ENCODE measurements around the gene AFDN.

The AFDN gene, protein sequence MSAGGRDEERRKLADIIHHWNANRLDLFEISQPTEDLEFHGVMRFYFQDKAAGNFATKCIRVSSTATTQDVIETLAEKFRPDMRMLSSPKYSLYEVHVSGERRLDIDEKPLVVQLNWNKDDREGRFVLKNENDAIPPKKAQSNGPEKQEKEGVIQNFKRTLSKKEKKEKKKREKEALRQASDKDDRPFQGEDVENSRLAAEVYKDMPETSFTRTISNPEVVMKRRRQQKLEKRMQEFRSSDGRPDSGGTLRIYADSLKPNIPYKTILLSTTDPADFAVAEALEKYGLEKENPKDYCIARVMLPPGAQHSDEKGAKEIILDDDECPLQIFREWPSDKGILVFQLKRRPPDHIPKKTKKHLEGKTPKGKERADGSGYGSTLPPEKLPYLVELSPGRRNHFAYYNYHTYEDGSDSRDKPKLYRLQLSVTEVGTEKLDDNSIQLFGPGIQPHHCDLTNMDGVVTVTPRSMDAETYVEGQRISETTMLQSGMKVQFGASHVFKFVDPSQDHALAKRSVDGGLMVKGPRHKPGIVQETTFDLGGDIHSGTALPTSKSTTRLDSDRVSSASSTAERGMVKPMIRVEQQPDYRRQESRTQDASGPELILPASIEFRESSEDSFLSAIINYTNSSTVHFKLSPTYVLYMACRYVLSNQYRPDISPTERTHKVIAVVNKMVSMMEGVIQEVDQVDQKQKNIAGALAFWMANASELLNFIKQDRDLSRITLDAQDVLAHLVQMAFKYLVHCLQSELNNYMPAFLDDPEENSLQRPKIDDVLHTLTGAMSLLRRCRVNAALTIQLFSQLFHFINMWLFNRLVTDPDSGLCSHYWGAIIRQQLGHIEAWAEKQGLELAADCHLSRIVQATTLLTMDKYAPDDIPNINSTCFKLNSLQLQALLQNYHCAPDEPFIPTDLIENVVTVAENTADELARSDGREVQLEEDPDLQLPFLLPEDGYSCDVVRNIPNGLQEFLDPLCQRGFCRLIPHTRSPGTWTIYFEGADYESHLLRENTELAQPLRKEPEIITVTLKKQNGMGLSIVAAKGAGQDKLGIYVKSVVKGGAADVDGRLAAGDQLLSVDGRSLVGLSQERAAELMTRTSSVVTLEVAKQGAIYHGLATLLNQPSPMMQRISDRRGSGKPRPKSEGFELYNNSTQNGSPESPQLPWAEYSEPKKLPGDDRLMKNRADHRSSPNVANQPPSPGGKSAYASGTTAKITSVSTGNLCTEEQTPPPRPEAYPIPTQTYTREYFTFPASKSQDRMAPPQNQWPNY (N-terminal part only)

DNA sequence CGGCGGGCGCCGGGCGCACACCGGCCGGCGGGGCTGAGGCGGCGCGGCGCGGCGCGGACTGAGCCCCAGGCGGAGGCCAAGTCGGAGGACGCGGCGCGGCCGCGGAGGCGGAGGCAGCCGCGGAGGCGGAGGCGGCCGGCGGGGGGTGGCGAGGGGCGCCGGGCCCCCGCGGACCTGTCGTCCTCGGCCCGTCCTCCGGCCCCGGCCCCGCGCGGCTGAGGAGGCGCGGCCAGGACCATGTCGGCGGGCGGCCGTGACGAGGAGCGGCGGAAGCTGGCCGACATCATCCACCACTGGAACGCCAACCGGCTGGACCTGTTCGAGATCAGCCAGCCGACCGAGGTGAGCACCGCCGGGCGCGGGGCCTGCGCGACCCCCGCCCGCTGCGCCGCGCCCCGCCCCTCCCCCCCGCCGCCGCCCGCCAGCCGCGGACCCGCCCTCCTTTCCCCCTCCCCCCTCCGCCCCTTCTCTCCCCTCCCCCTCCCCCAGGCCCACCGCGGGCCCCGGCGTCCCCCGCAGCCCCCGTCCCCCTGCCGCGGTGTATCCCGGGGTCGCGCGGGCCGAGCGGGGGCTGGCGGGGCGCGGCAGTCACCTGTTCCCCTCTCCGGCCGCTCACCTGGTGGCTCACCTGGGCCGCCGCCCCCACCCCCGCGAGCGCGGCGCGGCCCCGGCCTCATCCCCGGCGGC, at the start of gene AFDN:
TSS of gene AFDN (plus strand) at position 16 of the 687 bp plus-strand sequence. CDS start at position 238, 222 bp downstream.
- DNase-seq (peak; percentile 18), ATAC-seq (no peak)
- Mint-ChIP-seq H3K9me3 (no peaks in the 10 kb centered on the region), H3K36me3 (ENCODE audit: low read depth) (peaks cover 2% of the 10 kb centered on the region), H3K4me1 (peaks cover 29% of the 10 kb centered on the region), H3K27ac (peak within 1 kb of the TSS; percentile 39), H3K4me3 (peak within 1 kb of the TSS; percentile 78), H3K27me3 (peaks cover 72% of the 10 kb centered on the region)

DNA sequence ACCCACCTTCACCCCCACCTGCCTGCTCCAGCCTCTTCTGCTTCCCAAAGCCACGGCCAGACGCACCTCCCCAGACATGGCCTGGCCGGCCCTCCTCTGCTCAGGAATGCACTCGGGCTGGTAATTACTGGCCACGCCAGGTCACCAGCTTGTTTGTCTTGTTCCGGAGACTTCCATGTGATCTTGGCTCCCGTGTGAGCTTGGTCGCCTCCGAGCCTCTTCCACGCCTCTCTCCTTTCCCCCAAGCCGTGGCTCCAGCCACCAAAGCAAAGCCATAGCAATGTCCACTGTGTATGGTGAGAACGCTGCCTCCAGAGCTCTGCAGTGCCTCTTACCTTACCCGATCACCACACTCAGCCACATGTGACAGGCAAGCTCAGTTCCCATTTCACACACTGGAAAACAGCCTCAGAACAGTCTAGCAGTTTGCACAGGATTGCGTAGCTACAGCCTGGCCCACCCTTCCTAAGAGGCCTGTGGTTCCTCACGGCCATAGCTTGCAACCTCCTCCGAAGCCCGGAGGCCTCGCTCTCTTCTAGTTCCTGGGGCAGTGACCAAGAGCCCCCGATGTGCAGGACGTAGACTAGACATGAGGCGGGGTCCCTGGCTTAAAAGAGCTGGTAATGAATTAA, 48.1 kb upstream of the AFDN start:
- Mint-ChIP-seq H3K9me3 (no peaks in the 10 kb centered on the region), H3K4me1 (no peaks in the 10 kb centered on the region), H3K36me3 (ENCODE audit: low read depth) (no peaks in the 10 kb centered on the region), H3K27ac (no peak overlapping the region), H3K27me3 (peaks cover 7% of the 10 kb centered on the region), H3K4me3 (no peak overlapping the region)
- DNase-seq (no peak), ATAC-seq (no peak)

DNA sequence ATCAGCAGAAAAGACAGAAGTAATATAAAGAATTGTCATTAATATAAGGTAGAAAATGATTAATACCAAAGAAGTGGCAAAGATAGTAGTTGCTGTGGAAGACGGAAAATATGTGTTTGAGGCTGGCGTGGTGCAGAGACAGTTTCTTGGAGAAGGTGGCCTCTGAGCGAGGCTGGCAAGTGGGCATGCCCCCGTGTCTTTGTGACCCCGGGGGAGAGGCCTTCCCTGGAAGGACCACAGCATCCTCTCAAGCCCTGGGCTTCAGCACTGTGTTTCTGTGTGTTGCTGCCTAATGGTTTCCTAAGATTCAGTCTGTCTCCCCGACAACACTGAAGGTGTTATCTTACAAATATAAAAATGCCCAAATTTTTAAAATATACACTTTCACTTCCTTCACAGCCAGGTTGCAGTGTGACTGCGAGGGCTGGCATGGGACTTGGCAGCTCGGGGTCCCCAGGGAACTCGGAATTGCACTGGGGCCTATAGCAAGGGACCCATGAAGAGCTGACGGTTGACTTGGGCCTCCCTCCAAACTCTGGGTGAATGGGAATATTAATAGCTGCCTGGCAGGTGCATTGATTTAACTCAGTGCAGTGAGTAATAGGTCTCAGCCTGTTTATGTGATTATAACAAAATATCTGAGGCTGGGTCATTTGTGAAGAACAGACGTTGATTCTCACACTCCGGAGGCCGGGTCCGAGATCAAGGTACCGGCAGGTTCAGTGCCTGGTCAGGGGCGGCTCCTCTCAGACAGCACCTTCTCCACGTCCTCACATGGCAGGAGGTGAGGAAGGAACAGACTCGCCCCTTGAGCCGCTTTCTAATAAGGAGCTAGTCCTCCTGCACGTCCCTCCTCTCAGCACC, 47.4 kb upstream of the AFDN start:
- Mint-ChIP-seq H3K9me3 (no peaks in the 10 kb centered on the region), H3K36me3 (ENCODE audit: low read depth) (no peaks in the 10 kb centered on the region), H3K4me3 (no peak overlapping the region), H3K27me3 (peaks cover 7% of the 10 kb centered on the region), H3K27ac (no peak overlapping the region), H3K4me1 (no peaks in the 10 kb centered on the region)
- no peak for ATAC-seq
- DNase-seq, result no peak

DNA sequence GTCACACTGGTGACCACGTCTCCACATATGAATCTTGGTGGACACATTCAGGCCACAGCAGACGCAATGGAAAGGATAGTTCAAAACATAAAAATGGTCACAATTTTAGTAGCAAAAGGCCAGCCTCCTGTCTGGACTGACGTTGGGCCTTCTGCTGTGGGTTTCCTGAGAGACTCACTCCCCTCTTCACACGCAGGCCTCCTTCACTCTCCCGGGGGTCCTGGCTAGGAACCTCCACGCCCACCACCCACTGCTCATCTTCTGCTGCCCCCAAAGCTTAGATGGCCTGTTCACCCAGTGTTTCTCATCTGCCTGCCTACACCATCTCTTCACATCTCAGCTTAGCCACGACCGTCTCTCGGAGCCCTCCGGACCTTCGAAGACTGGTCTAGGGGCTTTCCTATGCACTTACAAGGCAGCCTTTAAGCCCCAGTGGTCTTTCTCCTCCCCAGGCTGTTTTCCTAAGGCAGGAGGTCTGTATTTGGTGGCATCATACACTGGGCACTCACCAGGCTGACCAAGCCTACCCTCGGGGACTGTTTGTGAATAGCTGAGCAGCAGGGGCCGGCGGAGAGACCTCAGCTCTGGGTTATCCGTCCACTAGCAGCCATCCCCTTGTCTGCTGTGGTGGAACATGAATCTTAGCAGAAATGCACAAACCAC, 46.6 kb upstream of the AFDN start:
- Mint-ChIP-seq H3K27ac (no peak overlapping the region), H3K4me1 (no peaks in the 10 kb centered on the region), H3K36me3 (ENCODE audit: low read depth) (no peaks in the 10 kb centered on the region), H3K9me3 (no peaks in the 10 kb centered on the region), H3K4me3 (no peak overlapping the region), H3K27me3 (peaks cover 7% of the 10 kb centered on the region)
- no peak for ATAC-seq
- DNase-seq, result no peak

DNA sequence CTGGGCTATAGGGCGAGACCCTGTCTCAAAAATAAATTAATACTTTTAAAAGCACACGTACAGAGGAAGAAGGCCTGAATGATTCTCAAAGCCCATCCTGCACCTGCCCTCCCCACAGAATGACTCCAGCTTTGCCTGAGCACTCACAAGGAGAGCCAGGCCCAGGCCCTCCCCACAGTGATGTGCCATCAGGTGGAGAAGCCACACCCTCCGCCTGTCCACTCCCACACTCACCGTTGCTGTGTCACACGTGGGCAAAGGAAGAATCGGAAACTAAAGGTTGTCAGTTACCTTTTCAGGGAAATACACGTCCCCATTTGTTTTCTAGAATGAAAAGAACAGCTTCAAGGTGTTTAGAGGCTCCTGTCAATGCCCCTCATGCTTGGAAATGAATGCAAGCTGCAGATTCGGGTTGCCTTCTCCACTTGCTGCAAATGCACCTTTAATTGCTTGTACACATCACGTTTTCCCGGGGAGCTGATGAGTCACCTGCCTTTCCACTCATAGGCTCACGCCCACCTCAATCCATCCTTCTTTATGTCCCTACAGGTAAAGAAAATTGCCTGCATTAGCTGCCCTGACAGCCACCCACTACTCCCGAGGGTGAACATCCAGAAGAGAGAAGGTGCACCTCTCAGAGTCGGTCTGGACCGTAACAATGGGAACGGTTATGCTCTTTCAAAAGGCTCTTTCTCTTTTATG, 45.5 kb upstream of the AFDN start:
- H3K27ac Mint-ChIP-seq, result no peak overlapping the region
- peaks cover 8% of the 10 kb centered on the region for H3K27me3 Mint-ChIP-seq
- H3K9me3 Mint-ChIP-seq, result no peaks in the 10 kb centered on the region
- DNase-seq, result no peak
- no peaks in the 10 kb centered on the region for H3K36me3 Mint-ChIP-seq (ENCODE audit: low read depth)
- H3K4me1 Mint-ChIP-seq, result no peaks in the 10 kb centered on the region
- no peak overlapping the region for H3K4me3 Mint-ChIP-seq
- no peak for ATAC-seq

DNA sequence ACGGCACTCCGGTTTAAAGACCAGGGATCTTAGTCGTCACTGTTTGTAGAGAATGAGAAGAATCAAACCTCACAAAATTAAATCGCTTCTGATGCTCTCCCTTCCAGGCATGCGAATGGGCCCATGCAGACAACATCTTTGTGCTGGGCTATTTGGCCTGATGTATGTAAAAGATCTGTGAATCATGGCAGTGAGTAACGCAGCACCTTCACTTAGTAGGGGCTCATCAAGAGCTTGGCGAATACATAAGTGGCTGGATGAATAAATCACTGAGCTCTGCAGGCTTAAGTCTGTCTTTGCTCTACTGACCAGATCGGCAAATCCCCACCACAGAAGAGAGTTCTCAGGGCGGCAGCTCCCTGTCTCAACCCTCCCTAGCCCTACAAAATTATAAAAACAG, 44.8 kb upstream of the AFDN start:
- Mint-ChIP-seq H3K27ac (no peak overlapping the region), H3K27me3 (peaks cover 8% of the 10 kb centered on the region), H3K36me3 (ENCODE audit: low read depth) (no peaks in the 10 kb centered on the region), H3K4me3 (no peak overlapping the region), H3K9me3 (no peaks in the 10 kb centered on the region), H3K4me1 (no peaks in the 10 kb centered on the region)
- ATAC-seq (no peak), DNase-seq (no peak)

DNA sequence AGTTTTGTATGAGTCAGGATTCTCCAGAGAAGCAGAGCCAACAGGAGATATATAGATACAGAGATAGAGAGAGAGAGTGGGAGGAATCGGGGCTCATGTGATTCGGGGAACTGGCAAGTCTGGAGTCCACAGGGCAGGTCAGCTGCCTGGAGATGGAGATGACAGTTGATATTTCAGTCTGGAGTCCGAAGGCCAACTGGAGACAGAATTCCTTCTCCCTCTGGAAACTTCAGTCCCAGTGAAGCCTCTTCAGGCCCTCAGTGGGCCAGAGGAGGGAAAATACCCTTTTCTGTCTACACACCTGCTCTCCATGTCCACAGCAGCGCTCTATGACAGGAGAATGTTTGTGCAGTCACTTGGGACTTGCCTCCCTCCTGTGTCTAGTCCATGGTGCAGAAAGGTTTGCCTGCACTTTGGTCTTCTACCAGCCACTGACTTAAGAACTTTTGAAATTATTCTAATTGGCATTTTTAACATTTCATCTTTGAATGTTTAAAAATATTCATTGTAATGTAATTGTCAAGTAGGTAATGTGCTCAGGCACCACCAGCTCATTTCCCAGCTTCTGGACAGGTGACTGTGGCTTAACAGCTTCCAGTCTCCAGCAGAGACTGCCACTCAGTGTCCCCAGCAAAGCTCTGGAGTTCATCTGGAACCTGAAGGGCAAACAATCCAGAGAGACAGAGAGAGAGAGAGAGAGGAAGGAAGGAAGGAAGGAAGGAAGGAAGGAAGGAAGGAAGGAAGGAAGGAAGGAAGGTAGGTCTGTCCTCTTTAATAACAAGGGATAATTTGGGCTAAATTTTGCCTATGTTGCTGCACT, 43.8 kb upstream of the AFDN start:
- ATAC-seq (no peak), DNase-seq (no peak)
- no peaks in the 10 kb centered on the region for H3K36me3 Mint-ChIP-seq (ENCODE audit: low read depth)
- H3K27me3 Mint-ChIP-seq, result peaks cover 11% of the 10 kb centered on the region
- H3K4me1 Mint-ChIP-seq, result no peaks in the 10 kb centered on the region
- H3K4me3 Mint-ChIP-seq, result no peak overlapping the region
- H3K27ac Mint-ChIP-seq, result no peak overlapping the region
- H3K9me3 Mint-ChIP-seq, result no peaks in the 10 kb centered on the region

DNA sequence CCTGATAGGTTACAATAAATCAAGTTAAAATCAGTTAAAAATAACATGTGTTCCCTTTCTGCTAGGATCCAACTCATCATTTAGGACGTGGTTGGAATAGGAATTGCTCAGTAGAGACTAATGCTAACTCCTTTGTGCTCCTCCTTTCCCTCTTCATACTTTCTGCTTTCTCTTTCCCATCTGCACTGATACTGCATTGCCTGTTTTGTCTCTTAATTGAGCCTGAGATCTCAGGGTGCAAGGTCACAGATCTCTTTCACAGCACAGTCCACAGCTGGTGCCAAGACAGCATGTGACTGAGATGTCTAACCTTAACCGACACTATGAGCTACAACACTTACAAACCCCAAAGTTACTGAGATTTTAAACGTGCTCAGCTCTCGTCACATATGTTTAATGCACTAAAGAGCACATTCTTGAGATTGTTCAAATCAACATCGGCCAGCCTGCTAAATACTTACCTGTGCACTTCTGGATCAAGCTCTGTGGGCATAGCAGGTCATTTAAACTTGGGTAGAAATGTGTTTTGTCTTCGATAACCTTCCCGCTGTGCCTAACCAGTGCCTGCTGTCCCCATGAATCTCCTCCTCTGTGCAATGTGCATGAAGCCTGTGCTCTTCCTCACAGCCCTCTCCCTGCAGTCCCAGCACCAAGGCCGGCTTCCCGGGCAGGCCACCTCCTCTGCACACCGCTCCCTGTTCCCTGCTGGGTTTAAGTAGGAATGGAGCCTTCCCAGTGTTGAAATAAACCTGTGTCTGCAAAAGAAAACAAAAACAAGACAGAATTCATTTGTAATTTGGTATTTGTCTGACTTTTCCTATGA, 39.6 kb upstream of the AFDN start:
- Mint-ChIP-seq H3K27me3 (peaks cover 13% of the 10 kb centered on the region), H3K4me3 (no peak overlapping the region), H3K36me3 (ENCODE audit: low read depth) (no peaks in the 10 kb centered on the region), H3K4me1 (no peaks in the 10 kb centered on the region), H3K9me3 (no peaks in the 10 kb centered on the region), H3K27ac (no peak overlapping the region)
- no peak for DNase-seq
- no peak for ATAC-seq

DNA sequence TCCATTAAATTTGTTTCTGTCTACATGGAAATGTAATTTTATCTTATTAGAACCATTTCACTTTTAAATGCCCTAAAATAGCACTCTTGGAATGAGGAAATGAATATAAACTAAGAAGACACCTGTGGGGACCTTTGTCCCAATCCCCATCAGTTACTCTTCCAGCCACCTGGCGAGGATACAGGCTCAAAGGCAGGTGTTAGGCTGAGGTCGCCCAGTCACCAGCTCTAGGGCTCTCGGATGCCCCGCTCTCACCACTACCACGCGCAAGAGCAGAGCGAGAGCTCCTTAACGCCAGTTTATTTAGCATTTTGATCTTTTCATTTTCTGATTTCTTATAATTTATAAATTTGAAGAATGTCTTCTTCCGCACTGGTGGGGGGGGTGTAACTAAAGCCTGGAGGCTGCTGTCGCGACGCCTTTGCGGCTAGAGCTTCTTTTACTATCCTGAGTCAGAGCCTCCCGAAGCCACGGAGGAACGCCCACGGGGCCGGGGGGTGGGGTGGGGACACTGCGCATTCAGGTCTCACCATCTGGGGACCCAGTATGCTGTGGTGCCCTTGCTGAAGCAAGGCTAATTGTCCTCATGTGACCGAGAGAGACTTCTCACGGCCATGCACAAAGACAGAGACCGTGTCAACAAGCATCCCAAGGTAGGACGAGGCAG, 38.7 kb upstream of the AFDN start:
- no peak overlapping the region for H3K4me3 Mint-ChIP-seq
- no peaks in the 10 kb centered on the region for H3K36me3 Mint-ChIP-seq (ENCODE audit: low read depth)
- no peaks in the 10 kb centered on the region for H3K4me1 Mint-ChIP-seq
- no peak for ATAC-seq
- H3K9me3 Mint-ChIP-seq, result no peaks in the 10 kb centered on the region
- no peak for DNase-seq
- no peak overlapping the region for H3K27ac Mint-ChIP-seq
- H3K27me3 Mint-ChIP-seq, result peaks cover 17% of the 10 kb centered on the region

DNA sequence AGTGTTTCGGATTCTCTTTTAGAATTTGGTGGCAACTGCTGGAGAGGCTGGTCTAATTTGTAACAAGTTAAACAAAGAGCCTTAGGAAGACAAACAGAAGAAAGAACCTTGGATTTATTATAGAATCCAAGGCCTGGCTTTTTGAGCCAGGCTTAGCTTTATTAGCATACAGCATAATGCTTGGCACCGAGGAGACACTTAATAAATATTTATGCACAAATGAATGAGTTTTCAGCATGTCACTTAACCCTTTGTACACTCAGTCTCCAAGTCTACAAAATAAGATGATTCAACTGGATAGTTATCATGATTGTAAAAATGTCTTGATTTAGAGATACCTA, 38.2 kb upstream of the AFDN start:
- no peak for DNase-seq
- H3K4me1 Mint-ChIP-seq, result no peaks in the 10 kb centered on the region
- ATAC-seq, result no peak
- no peak overlapping the region for H3K4me3 Mint-ChIP-seq
- H3K36me3 Mint-ChIP-seq (ENCODE audit: low read depth), result no peaks in the 10 kb centered on the region
- H3K9me3 Mint-ChIP-seq, result no peaks in the 10 kb centered on the region
- H3K27me3 Mint-ChIP-seq, result peaks cover 18% of the 10 kb centered on the region
- no peak overlapping the region for H3K27ac Mint-ChIP-seq

DNA sequence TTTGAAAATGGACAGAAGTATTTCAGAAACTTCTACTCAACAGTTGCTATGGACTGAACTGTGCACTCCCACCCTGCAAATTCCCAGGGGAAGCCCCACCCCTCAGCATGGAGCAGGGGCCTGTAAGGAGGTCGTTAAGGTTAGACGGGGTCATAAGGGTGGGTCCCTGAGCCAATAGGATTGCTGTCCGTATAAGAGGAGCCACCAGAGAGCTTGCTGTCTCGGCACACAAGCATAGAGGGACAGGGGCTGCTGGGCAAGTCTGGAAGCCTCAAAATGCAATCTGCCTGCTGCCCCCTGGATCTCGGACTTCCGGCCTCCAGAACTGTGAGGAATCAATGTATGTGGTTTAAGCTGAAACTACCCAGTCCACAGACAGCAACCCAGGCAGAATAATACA, 37.4 kb upstream of the AFDN start:
- H3K4me1 Mint-ChIP-seq, result no peaks in the 10 kb centered on the region
- no peak overlapping the region for H3K27ac Mint-ChIP-seq
- no peaks in the 10 kb centered on the region for H3K36me3 Mint-ChIP-seq (ENCODE audit: low read depth)
- ATAC-seq (no peak), DNase-seq (no peak)
- H3K9me3 Mint-ChIP-seq, result no peaks in the 10 kb centered on the region
- no peak overlapping the region for H3K4me3 Mint-ChIP-seq
- peaks cover 23% of the 10 kb centered on the region for H3K27me3 Mint-ChIP-seq
